GM12878 (cell line): ENCODE data around the gene FEV. TPM values are rescaled to one million over a fixed set of nuclear protein-coding genes. Genes with fewer than 3 reads are reported as not detected.

Source experiments
- ATAC-seq: fragments of 200-7000 bp; cut with Tn5 transposase; 3 replicates; pipeline ENCODE4 v1.9.1; 2020; ENCODE audit warnings: mild to moderate bottlenecking, moderate library complexity
- BruUV-seq: library from RNA; stranded (reverse); fragments of 400-500 nt; replicated peaks from 2 replicates; lab custom pipeline; 2021; lab: Mats Ljungman, UMichigan
- CTCF ChIA-PET: fragments of 300-600 bp; sonication (Branson Sonifier 250); formaldehyde crosslinking; extraction: SDS; loops from one replicate; lab custom pipeline; 2021; ENCODE audit warnings: inconsistent platforms; lab: Yijun Ruan, JAX
- POLR2A ChIA-PET: fragments of 350-600 bp; formaldehyde crosslinking; extraction: SDS; loops from one replicate; lab custom pipeline; 2021; ENCODE audit warnings: inconsistent platforms; lab: Charles Lee
- RAD21 ChIA-PET: fragments of 300-600 bp; sonication (Branson Sonifier 250); formaldehyde crosslinking; loops from one replicate; lab custom pipeline; 2023; ENCODE audit warnings: antibody characterized with exemption; ENCODE audit not compliant: unreplicated experiment; lab: Charles Lee
- SMC1A ChIA-PET: fragments of 300-600 bp; sonication (Branson Sonifier 250); formaldehyde crosslinking; loops from one replicate; lab custom pipeline; 2023; ENCODE audit not compliant: unreplicated experiment, uncharacterized antibody; lab: Charles Lee
- DNase-seq: peaks from one replicate; pipeline ENCODE4 v3.0.0-alpha.2; 2011; ENCODE audit warnings: low read depth, low spot score
- FAIRE-seq: peaks from 3 replicates; lab custom pipeline; 2011; peaks lifted over from hg19 to GRCh38; lab: Jason Lieb, UNC
- H2AFZ ChIP-seq: 2 replicates; pipeline ENCODE4 v1.6.0; 2011; ENCODE audit warnings: low read depth, low read length, control low read depth; ENCODE audit not compliant: control insufficient read depth
- H3K27ac ChIP-seq: 2 replicates; pipeline ENCODE4 v1.5.1; 2011; ENCODE audit warnings: control low read depth; ENCODE audit not compliant: control insufficient read depth, insufficient read depth
- H3K27me3 ChIP-seq, 2 experiments: replicated peaks in 1 of 2; 2 replicates each; pipeline versions ENCODE4 v1.6.0 to v1.6.1; 2011; ENCODE audit warnings: low read length in 1 of 2; ENCODE audit not compliant: control insufficient read depth in 2 of 2, insufficient read depth in 2 of 2
- H3K36me3 ChIP-seq, 2 experiments: 2 replicates each; pipeline ENCODE4 v1.5.1; 2011; ENCODE audit warnings: low read length in 1 of 2; ENCODE audit not compliant: control insufficient read depth in 2 of 2, insufficient read depth in 2 of 2
- H3K4me1 ChIP-seq: 2 replicates; pipeline ENCODE4 v1.6.1; 2011; ENCODE audit warnings: mild to moderate bottlenecking, low read length, moderate library complexity, mixed read lengths; ENCODE audit not compliant: control insufficient read depth, insufficient read depth
- H3K4me2 ChIP-seq: 2 replicates; pipeline ENCODE4 v1.6.0; 2011; ENCODE audit warnings: control low read depth; ENCODE audit not compliant: control insufficient read depth, insufficient read depth
- H3K4me3 ChIP-seq: fragments of 200-600 bp; sonication (generic); 2 replicates; pipeline ENCODE4 v1.5.1; 2016
- H3K79me2 ChIP-seq: 2 replicates; pipeline ENCODE4 v1.6.0; 2011; ENCODE audit warnings: low read length; ENCODE audit not compliant: control insufficient read depth, insufficient read depth
- H3K9ac ChIP-seq: 2 replicates; pipeline ENCODE4 v1.8.0; 2011; ENCODE audit warnings: low read length, control low read depth, mixed read lengths; ENCODE audit not compliant: control insufficient read depth, insufficient read depth
- H3K9me3 ChIP-seq: replicated peaks from 3 replicates; pipeline ENCODE4 v1.5.1; 2011; ENCODE audit warnings: mild to moderate bottlenecking, low read length; ENCODE audit not compliant: control insufficient read depth, insufficient read depth
- H4K20me1 ChIP-seq: 2 replicates; pipeline ENCODE4 v1.6.0; 2011; ENCODE audit not compliant: control insufficient read depth, insufficient read depth
- CTCF ChIP-seq, 3 experiments: IDR thresholded peaks in 2 of 3; conservative IDR thresholded peaks in 1 of 3; 2 replicates each; pipeline ENCODE4 v1.5.1; 2011; ENCODE audit warnings: low read depth in 3 of 3, low read length in 3 of 3, mild to moderate bottlenecking in 3 of 3, control low read depth in 2 of 3, moderate library complexity in 2 of 3, inconsistent platforms in 1 of 3, mixed read lengths in 1 of 3; ENCODE audit not compliant: control insufficient read depth in 2 of 3, insufficient read depth in 1 of 3; ENCODE audit errors: extremely low read depth in 1 of 3
- DPF2 ChIP-seq: fragments of 450-650 bp; IDR thresholded peaks from 2 replicates; pipeline ENCODE4 v1.6.1; 2017; ENCODE audit warnings: mild to moderate bottlenecking
- EZH2 ChIP-seq: IDR thresholded peaks from 2 replicates; pipeline ENCODE4 v1.6.1; 2012; ENCODE audit warnings: low read depth, mild to moderate bottlenecking, control low read depth, inconsistent platforms, low read length, borderline replicate concordance; ENCODE audit not compliant: control insufficient read depth
- FOS ChIP-seq: IDR thresholded peaks from 3 replicates; pipeline ENCODE4 v1.6.1; 2011; ENCODE audit warnings: borderline replicate concordance; ENCODE audit not compliant: insufficient read length; ENCODE audit errors: extremely low read depth
- HDAC2 ChIP-seq: fragments of 200-600 bp; sonication (generic); IDR thresholded peaks from 2 replicates; pipeline ENCODE4 v1.6.1; 2017
- IRF5 ChIP-seq: fragments of 450-650 bp; IDR thresholded peaks from 2 replicates; pipeline ENCODE4 v1.6.1; 2017; ENCODE audit warnings: borderline replicate concordance
- JUND ChIP-seq: IDR thresholded peaks from 2 replicates; pipeline ENCODE4 v1.6.1; 2012; ENCODE audit warnings: low read depth, mild to moderate bottlenecking, low read length, improper control_type of control experiment, moderate library complexity
- NFYB ChIP-seq: IDR thresholded peaks from 2 replicates; pipeline ENCODE4 v1.6.1; 2011; ENCODE audit warnings: low read depth, mild to moderate bottlenecking, low read length, improper control_type of control experiment, moderate library complexity; ENCODE audit not compliant: insufficient read depth
- PAX5 ChIP-seq: IDR thresholded peaks from 2 replicates; pipeline ENCODE4 v1.6.1; 2011; ENCODE audit warnings: low read depth, low read length, borderline replicate concordance
- RBBP5 ChIP-seq: fragments of 200-600 bp; sonication (generic); conservative IDR thresholded peaks from 2 replicates; pipeline ENCODE4 v1.6.1; 2016
- RCOR1 ChIP-seq: conservative IDR thresholded peaks from 2 replicates; pipeline ENCODE4 v1.6.1; 2012; ENCODE audit warnings: low read depth, low read length, improper control_type of control experiment
- SMARCA5 ChIP-seq: fragments of 450-650 bp; IDR thresholded peaks from 2 replicates; pipeline ENCODE4 v1.6.1; 2017; ENCODE audit warnings: mild to moderate bottlenecking
- SUPT20H ChIP-seq: IDR thresholded peaks from 2 replicates; pipeline ENCODE4 v1.6.1; 2011; ENCODE audit warnings: low read depth, mild to moderate bottlenecking, low read length, moderate library complexity, borderline replicate concordance; ENCODE audit not compliant: control insufficient read depth
- ZBED1 ChIP-seq: IDR thresholded peaks from 2 replicates; pipeline ENCODE4 v1.6.1; 2016; ENCODE audit warnings: borderline replicate concordance
- WGBS: methylation state at CpG from one replicate; pipeline ENCODE4 v1.1.6; 2016; ENCODE audit warnings: low lambda C conversion rate; ENCODE audit not compliant: insufficient replicate concordance, insufficient coverage; ENCODE audit errors: missing lambda C conversion rate; 5-methylcytosine and 5-hydroxymethylcytosine counted together
- in situ Hi-C: fragments of 300-500 bp; cut with MboI; formaldehyde crosslinking; loops from 9 replicates; pipeline ENCODE4 v1.14.3; 2018; ENCODE audit warnings: mixed read lengths
- intact Hi-C: fragments of 100-400 bp; cut with micrococcal nuclease; formaldehyde crosslinking; loops from one replicate; pipeline ENCODE4 v1.14.2; 2022; ENCODE audit not compliant: unreplicated experiment
- polyA plus RNA-seq, 11 experiments: library from polyadenylated mRNA; depleted of rRNA in 4 of 11; unstranded in 6 of 11; stranded (reverse) in 5 of 11; fragments of >200 nt; fragmentation: Nextera tagmentation in 4 of 11; fragmentation: Illumina TruSeq in 1 of 11; extraction: Ambion mirVana in 4 of 11; extraction: Trizol in 1 of 11; gene quantifications; 1 replicate in 1 of 11; 2 replicates in 10 of 11; pipeline versions ENCODE4 v1.2.1 to v1.2.3, GENCODE V29; 2011 to 2016; ENCODE audit warnings: inconsistent platforms in 2 of 11, missing spikeins in 2 of 11, low read depth in 1 of 11
- total RNA-seq, 4 experiments: library from RNA; depleted of rRNA in 3 of 4; stranded (reverse); fragments of >200 nt in 3 of 4; fragmentation: Illumina TruSeq in 1 of 4; extraction: Trizol in 1 of 4; gene quantifications; 2 replicates each; pipeline versions ENCODE4 v1.2.1 to v1.2.3, GENCODE V29; 2013 to 2021
- TF ChIP-seq, protein P1 (sequence below): fragments of 150-350 bp; IDR thresholded peaks from 2 replicates; pipeline ENCODE4 v1.6.1; 2016; ENCODE audit warnings: low read depth, low read length
- TF ChIP-seq, protein P2 (sequence below): fragments of 150-350 bp; IDR thresholded peaks from 2 replicates; pipeline ENCODE4 v1.6.1; 2014; ENCODE audit warnings: mild to moderate bottlenecking, low read depth, low read length

Gene FEV
- total and polyA plus RNA-seq, 10 of the 15 experiments (the other 5 are each of a cell fraction or from before 2014, with no cell fraction given), result not detected

DNA sequence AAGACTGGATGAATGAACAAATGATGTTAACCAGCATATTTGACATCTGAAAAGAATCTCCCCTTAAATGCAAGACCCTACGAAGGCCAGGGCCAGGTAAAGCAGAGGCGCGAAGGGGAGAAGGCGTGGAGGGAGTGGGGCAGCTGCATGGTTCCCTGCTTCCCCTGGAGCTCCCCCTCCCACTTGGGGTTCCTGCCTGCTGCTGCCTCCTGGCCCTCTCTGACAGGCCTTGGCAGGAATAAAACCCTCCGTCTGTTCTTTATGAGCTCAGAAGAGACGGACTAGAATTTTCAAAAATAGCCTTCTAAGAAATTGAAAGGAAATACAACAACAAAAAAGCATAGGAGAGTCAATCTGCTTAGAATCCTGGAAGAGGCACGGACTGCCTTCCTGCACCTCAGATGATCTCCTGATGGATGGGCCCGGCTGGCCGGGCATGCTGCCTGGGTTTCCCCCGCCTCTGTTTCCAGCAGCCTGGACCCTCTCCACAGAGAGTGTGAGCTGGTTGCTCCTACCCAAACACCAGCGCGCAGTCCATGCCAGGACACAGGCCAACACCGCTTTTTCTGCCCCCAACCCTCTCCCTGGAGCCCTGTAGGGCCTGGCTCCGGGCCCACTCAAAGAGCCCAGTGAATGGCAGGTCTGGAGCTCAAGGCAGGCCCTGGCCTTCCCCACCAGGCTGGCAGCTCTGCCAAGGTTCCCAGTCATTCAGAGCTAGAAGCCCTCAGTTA, 32.4 kb upstream of the FEV start:
- H3K9me3 ChIP-seq, result no peaks in the 10 kb centered on the region
- no peaks in the 10 kb centered on the region for H3K4me1 ChIP-seq
- POLR2A ChIA-PET, result no interaction called here
- H3K27ac ChIP-seq, result no peak overlapping the region
- in situ Hi-C loops (no loop called here), intact Hi-C loops (no loop called here)
- RAD21 ChIA-PET, result no interaction called here
- no peaks in the 10 kb centered on the region for H3K36me3 ChIP-seq
- CTCF ChIA-PET, result interaction anchor here (0.9 to 1.5 kb wide), 3 partner anchors 12 to 137 kb away, joined by 3 to 4 read pairs (median 3); no protein-coding TSS in a partner anchor
- WGBS, result 39% methylated on average over 14 of the region's 14 CpGs
- H3K4me2 ChIP-seq, result no peak overlapping the region
- FAIRE-seq (no peak), DNase-seq (no peak), ATAC-seq (no peak)
- no TSS peak for BruUV-seq
- no peak overlapping the region for H2AFZ ChIP-seq
- no peak overlapping the region for H3K9ac ChIP-seq
- peaks cover 1 to 2% of the 10 kb centered on the region in 2 experiments; a peak in 1 of 4 replicates for H3K27me3 ChIP-seq
- no peaks in the 10 kb centered on the region for H4K20me1 ChIP-seq
- H3K79me2 ChIP-seq, result no peaks in the 10 kb centered on the region
- H3K4me3 ChIP-seq, result no peak overlapping the region
- SMC1A ChIA-PET, result no interaction called here
- TF ChIP-seq SMARCA5 (no peak), SUPT20H (no peak), ZBED1 (no peak), NFYB (no peak), JUND (no peak), DPF2 (no peak), EZH2 (no peak), CTCF (IDR thresholded peaks at IDR 0.05 in 2 of 3, conservative IDR thresholded peaks at IDR 0.05 in 1 of 3; ENCODE audit: control insufficient read depth in 2 of 3, extremely low read depth in 1 of 3, insufficient read depth in 1 of 3, low read depth in 3 of 3, low read length in 3 of 3) (no peak), HDAC2 (no peak), RCOR1 (no peak), PAX5 (no peak), FOS (no peak), IRF5 (no peak), RBBP5 (no peak)
- TF ChIP-seq, protein P1, sequence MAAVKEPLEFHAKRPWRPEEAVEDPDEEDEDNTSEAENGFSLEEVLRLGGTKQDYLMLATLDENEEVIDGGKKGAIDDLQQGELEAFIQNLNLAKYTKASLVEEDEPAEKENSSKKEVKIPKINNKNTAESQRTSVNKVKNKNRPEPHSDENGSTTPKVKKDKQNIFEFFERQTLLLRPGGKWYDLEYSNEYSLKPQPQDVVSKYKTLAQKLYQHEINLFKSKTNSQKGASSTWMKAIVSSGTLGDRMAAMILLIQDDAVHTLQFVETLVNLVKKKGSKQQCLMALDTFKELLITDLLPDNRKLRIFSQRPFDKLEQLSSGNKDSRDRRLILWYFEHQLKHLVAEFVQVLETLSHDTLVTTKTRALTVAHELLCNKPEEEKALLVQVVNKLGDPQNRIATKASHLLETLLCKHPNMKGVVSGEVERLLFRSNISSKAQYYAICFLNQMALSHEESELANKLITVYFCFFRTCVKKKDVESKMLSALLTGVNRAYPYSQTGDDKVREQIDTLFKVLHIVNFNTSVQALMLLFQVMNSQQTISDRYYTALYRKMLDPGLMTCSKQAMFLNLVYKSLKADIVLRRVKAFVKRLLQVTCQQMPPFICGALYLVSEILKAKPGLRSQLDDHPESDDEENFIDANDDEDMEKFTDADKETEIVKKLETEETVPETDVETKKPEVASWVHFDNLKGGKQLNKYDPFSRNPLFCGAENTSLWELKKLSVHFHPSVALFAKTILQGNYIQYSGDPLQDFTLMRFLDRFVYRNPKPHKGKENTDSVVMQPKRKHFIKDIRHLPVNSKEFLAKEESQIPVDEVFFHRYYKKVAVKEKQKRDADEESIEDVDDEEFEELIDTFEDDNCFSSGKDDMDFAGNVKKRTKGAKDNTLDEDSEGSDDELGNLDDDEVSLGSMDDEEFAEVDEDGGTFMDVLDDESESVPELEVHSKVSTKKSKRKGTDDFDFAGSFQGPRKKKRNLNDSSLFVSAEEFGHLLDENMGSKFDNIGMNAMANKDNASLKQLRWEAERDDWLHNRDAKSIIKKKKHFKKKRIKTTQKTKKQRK, result no peak
- TF ChIP-seq, protein P2, sequence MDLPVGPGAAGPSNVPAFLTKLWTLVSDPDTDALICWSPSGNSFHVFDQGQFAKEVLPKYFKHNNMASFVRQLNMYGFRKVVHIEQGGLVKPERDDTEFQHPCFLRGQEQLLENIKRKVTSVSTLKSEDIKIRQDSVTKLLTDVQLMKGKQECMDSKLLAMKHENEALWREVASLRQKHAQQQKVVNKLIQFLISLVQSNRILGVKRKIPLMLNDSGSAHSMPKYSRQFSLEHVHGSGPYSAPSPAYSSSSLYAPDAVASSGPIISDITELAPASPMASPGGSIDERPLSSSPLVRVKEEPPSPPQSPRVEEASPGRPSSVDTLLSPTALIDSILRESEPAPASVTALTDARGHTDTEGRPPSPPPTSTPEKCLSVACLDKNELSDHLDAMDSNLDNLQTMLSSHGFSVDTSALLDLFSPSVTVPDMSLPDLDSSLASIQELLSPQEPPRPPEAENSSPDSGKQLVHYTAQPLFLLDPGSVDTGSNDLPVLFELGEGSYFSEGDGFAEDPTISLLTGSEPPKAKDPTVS, result no peak
